Erythroblast (primary cell): ENCODE results near the gene PRSS3.
A peak's percentile ranks its signal among the peaks of the same experiment; 100 is the strongest.
"Not testable (repeated sequence)": the region's sequence is repeated elsewhere in the genome, so short reads cannot be mapped to it uniquely, and the experiment has no call there.

ENCODE experiments used
- DNase-seq, 2 experiments: peaks; one replicate each; lab custom pipeline; 2025; lab: John Stamatoyannopoulos, UW
- GATA1 ChIP-seq: IDR thresholded peaks from 2 replicates; pipeline ENCODE4 v1.6.1; 2011; ENCODE audit warnings: low read depth, mild to moderate bottlenecking, control low read depth, low read length, moderate library complexity
- POLR2A ChIP-seq: IDR thresholded peaks from 2 replicates; pipeline ENCODE4 v1.6.1; 2011; ENCODE audit warnings: mild to moderate bottlenecking, low read length

Gene PRSS3

GRCh38 chr9:33795281-33795680 lies at the start of gene PRSS3:
TSS of gene PRSS3 (plus strand) at chr9:33795561. CDS start at chr9:33795574, 13 bp downstream.
- TF ChIP-seq GATA1 (no peak), POLR2A (no peak)
- peak in 1 of 2 experiments; percentile 5 for DNase-seq

GRCh38 chr9:33748633-33749304 lies 46.6 kb upstream of the PRSS3 start:
- DNase-seq = no peak
- no peak for TF ChIP-seq GATA1

GRCh38 chr9:33749305-33749654 lies 46.1 kb upstream of the PRSS3 start:
- peak; percentile 13 to 15 for DNase-seq

DNA sequence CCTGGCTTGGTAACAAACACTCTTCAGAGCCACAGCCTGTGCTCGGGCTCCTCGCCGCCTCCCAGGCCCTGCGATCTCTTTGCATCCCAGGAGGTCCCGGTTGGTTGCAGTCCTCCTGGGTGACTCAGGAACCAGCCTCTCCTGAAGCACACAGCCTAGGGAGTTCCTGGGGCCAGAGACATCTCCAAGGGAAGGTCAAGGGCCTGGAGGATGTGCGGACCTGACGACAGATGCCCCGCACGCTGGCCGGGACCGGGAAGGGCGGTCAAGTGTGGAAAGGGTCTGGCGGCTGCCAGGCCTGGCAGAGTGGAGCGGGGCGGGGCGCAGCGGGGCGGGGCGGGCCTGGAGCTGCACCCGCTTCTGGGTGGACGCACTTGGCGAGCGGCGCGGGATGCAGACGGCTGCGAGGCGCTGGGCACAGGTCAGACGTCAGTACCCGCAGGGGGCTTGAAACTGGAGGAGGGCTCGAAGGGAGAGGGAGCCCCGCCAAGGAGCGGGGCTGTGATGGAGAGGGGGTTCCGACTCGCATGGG lies 45.0 kb upstream of the PRSS3 start:
- no peak for DNase-seq
- TF ChIP-seq GATA1 (no peak), POLR2A (no peak)

- TF ChIP-seq GATA1 (no peak), POLR2A (no peak)
- DNase-seq = no peak
Observed at GRCh38 chr9:33750839-33751339, 44.5 kb upstream of the PRSS3 start.

DNA sequence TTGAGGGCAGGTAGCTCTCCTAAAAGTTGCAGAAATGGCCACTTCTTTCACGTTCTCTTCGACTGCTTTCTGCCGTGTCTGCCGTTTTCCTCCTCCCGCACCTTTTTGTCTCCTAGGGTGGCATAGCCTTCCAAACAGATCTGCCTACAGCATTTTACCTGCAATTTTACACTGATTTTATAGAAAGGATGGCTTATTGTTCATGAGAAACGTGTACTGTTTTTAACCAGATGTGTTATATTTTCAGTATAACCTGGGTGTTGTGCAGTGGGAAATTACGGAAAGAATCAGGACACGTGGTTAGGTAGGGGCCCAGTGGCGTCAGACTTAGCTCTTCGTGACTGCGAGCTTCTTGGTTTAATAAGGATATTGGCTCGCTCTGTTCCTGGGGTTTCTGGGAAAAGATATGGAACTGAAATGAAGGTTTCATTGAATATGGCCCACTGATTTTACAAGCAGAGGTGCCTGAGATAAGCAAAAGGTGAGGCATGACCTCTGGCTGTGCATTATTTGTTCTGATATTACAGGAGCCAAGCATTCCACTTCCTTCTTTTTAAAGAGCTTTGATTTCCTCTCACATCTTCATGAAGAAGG lies 43.7 kb upstream of the PRSS3 start:
- no peak for TF ChIP-seq POLR2A
- no peak for TF ChIP-seq GATA1
- DNase-seq = no peak

GRCh38 chr9:33752130-33752637 lies 43.2 kb upstream of the PRSS3 start:
- peak in 1 of 2 experiments; percentile 8 for DNase-seq
- no peak for TF ChIP-seq GATA1
- TF ChIP-seq POLR2A = no peak

- not testable (repeated sequence) for DNase-seq
Observed at GRCh38 chr9:33752789-33753188, 42.6 kb upstream of the PRSS3 start.

DNA sequence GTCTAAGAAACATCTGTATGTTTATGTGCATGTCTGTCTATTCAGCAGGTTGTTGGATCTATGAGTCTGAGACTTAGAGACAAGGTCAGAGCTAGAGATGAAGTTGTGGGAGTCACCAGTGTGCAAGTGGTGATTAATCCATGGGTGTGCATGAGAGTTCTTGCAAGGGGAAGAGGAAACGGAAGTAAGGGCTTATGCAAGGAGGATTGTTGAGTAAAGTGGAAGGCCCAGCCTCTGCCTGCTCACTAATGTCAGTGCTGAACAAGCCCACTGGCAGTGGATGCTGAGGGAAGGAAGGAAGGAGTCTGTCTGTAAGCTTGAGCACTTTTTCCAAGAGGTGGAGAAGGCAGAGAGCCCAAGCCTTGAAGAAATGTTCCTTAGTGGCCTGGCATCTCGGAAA lies 35.7 kb upstream of the PRSS3 start:
- DNase-seq = not testable (repeated sequence)

- no peak for DNase-seq
- TF ChIP-seq POLR2A = no peak
- no peak for TF ChIP-seq GATA1
Observed at GRCh38 chr9:33762343-33762742, 33.0 kb upstream of the PRSS3 start.

- not testable (repeated sequence) for DNase-seq
Observed at GRCh38 chr9:33763709-33764108, 31.7 kb upstream of the PRSS3 start.

DNA sequence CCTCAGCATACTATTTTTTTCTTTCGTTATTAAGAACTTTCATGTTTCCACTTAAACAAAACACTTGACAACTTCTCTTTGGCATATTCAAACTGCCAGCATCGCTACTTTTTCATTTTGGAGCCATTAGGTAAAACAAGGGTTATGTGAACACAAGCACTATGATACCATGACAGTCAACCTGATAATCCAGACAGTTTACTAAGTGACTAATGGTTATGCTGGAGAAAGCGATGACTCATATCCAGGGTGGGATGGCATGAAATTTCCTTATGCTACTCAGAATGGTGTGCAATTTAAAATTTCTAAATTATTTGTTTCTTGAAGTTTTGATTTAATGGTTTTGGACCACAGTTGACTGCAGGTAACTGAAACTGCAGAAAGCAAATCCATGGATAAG lies 29.9 kb upstream of the PRSS3 start:
- peak in 1 of 2 experiments; percentile 19 for DNase-seq
- TF ChIP-seq GATA1 (no peak), POLR2A (no peak)

DNA sequence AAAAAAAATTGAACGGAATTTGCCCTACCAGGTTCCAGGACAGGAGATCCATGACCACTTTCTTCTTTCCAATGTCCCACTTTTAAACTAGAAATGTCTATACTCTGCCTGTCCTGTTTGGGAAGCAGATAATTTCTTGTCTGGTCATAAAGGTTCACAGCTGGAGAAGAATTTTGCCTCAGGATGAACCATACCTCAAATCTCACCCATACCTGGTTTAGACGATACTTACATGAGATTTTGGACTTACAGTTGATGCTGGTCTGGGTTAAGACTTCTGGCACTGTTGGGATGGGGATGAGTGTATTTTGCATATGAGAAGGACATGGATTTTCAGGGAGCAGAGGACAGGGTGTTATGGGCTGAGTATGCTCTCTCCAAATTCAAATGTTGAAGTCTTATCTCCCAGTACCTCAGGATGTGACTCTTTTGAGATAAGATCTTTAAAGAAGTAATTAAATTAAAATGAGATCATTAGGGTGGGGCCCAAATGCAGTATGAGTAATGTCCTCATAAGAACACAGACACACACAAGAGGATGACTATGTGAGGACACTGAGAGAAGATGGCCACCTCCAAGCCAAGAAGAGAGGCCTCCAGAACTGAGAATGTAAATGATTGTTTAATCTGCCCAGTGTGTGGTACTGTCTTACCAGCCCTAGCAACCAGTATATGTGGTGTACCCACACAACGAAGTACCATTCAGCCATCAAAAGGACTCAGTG lies 25.0 kb upstream of the PRSS3 start:
- peak; percentile 12 to 28 for DNase-seq

DNA sequence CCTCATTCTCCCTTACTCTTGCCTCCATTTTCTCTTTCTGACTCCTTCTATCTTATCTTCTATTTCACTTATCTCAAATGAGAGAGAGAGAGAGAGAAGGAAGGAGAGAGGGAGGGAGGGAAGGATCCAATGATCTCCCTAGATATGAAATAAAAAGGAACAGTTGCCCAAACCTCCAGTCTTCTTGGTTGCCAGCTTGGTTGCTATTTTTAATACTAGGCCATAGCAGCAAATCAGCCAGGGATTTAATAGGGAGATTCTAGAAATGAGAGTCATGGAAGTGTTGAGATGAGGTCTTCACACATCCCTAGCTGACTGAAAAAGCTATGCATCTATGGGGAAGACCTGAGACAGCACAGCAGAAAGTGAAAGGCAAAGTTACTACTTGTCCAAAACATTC lies 22.2 kb upstream of the PRSS3 start:
- DNase-seq = not testable (repeated sequence)

GRCh38 chr9:33774074-33774659 lies 21.2 kb upstream of the PRSS3 start:
- not testable (repeated sequence) for DNase-seq
